Erythroblast (primary cell): ENCODE data around the gene NPHP4.
"Not testable (repeated sequence)": the region's sequence is repeated elsewhere in the genome, so short reads cannot be mapped to it uniquely, and the experiment has no call there.

Source experiments
- DNase-seq, 2 experiments: peaks; one replicate each; lab custom pipeline; 2025; lab: John Stamatoyannopoulos, UW
- GATA1 ChIP-seq: IDR thresholded peaks from 2 replicates; pipeline ENCODE4 v1.6.1; 2011; ENCODE audit warnings: low read depth, mild to moderate bottlenecking, control low read depth, low read length, moderate library complexity
- POLR2A ChIP-seq: IDR thresholded peaks from 2 replicates; pipeline ENCODE4 v1.6.1; 2011; ENCODE audit warnings: mild to moderate bottlenecking, low read length

The NPHP4 gene

GRCh38 chr1:5855196-5855897, 136.9 kb downstream of the NPHP4 start:
- no peak for DNase-seq
- TF ChIP-seq POLR2A (no peak), GATA1 (no peak)

- TF ChIP-seq POLR2A: no peak
- TF ChIP-seq GATA1: no peak
- no peak for DNase-seq
Measured at GRCh38 chr1:5854754-5855153, 137.5 kb downstream of the NPHP4 start.

- DNase-seq: not testable (repeated sequence)
Measured at GRCh38 chr1:5853858-5854257, 138.4 kb downstream of the NPHP4 start.

GRCh38 chr1:5850503-5850902, 141.7 kb downstream of the NPHP4 start:
- DNase-seq: no peak
- TF ChIP-seq GATA1 (no peak), POLR2A (no peak)

- DNase-seq: no peak
- TF ChIP-seq POLR2A (no peak), GATA1 (no peak)
Measured at GRCh38 chr1:5849550-5849949, 142.7 kb downstream of the NPHP4 start.

- TF ChIP-seq POLR2A (no peak), GATA1 (no peak)
- DNase-seq: peak; percentile 26 to 32
Measured at GRCh38 chr1:5847013-5847659, 145.1 kb downstream of the NPHP4 start.

- TF ChIP-seq POLR2A (no peak), GATA1 (no peak)
- no peak for DNase-seq
Measured at GRCh38 chr1:5845376-5845775, 146.8 kb downstream of the NPHP4 start.

GRCh38 chr1:5844442-5844841, 147.8 kb downstream of the NPHP4 start:
- DNase-seq: no peak

GRCh38 chr1:5843521-5844096, 148.6 kb downstream of the NPHP4 start:
- no peak for DNase-seq
- TF ChIP-seq GATA1 (no peak), POLR2A (no peak)

More at GRCh38 chr1:5844442-5844841, 147.8 kb downstream of the NPHP4 start:
- TF ChIP-seq POLR2A (no peak), GATA1 (no peak)

GRCh38 chr1:5842679-5843078, 149.5 kb downstream of the NPHP4 start:
- TF ChIP-seq POLR2A: no peak
- no peak for TF ChIP-seq GATA1
- DNase-seq: no peak

- DNase-seq: no peak
- no peak for TF ChIP-seq POLR2A
- no peak for TF ChIP-seq GATA1
Measured at GRCh38 chr1:5840551-5841001, 151.6 kb downstream of the NPHP4 start.

GRCh38 chr1:5839881-5840550, 152.2 kb downstream of the NPHP4 start:
- no peak for DNase-seq
- TF ChIP-seq GATA1 (no peak), POLR2A (no peak)

GRCh38 chr1:5839161-5839880, 152.9 kb downstream of the NPHP4 start:
- TF ChIP-seq POLR2A: no peak
- no peak for TF ChIP-seq GATA1
- DNase-seq: no peak
